Mesendoderm (in vitro differentiated cells): ENCODE results near the gene HMMR.
A peak's percentile ranks its signal among the peaks of the same experiment; 100 is the strongest.
"Not testable (repeated sequence)": the region's sequence is repeated elsewhere in the genome, so short reads cannot be mapped to it uniquely, and the experiment has no call there.

ENCODE experiments used
- DNase-seq: peaks from one replicate; pipeline ENCODE4 v3.0.0; 2013
- H2AK5ac ChIP-seq: 2 replicates; pipeline ENCODE4 v1.6.1; 2013; ENCODE audit warnings: low read length, inconsistent platforms
- H2BK120ac ChIP-seq: 2 replicates; pipeline ENCODE4 v1.6.1; 2013; ENCODE audit warnings: low read depth, mild to moderate bottlenecking, low read length, moderate library complexity, mixed read lengths
- H2BK15ac ChIP-seq: replicated peaks from 2 replicates; pipeline ENCODE4 v1.6.1; 2013; ENCODE audit warnings: low read depth, mild to moderate bottlenecking, moderate library complexity
- H2BK5ac ChIP-seq: 2 replicates; pipeline ENCODE4 v1.6.1; 2013; ENCODE audit warnings: low read length, inconsistent platforms
- H3K18ac ChIP-seq: 2 replicates; pipeline ENCODE4 v1.6.1; 2013; ENCODE audit warnings: mild to moderate bottlenecking, low read length, mixed read lengths
- H3K23ac ChIP-seq: one replicate; pipeline ENCODE4 v1.6.1; 2013; ENCODE audit warnings: low read length
- H3K27ac ChIP-seq: 2 replicates; pipeline ENCODE4 v1.5.1; 2013; ENCODE audit warnings: low read depth, mild to moderate bottlenecking, inconsistent platforms, low read length, moderate library complexity
- H3K27me3 ChIP-seq: 2 replicates; pipeline ENCODE4 v1.6.1; 2013; ENCODE audit warnings: low read length, control low read depth, mild to moderate bottlenecking, inconsistent platforms; ENCODE audit not compliant: insufficient read depth, poor library complexity
- H3K36me3 ChIP-seq: 2 replicates; pipeline ENCODE4 v1.6.1; 2013; ENCODE audit warnings: low read length, inconsistent platforms; ENCODE audit not compliant: control insufficient read depth, insufficient read depth
- H3K4ac ChIP-seq: one replicate; pipeline ENCODE4 v1.6.1; 2013; ENCODE audit warnings: low read depth, mild to moderate bottlenecking, low read length, moderate library complexity
- H3K4me1 ChIP-seq: 2 replicates; pipeline ENCODE4 v1.6.1; 2013; ENCODE audit warnings: low read depth, low read length, inconsistent platforms; ENCODE audit not compliant: control insufficient read depth
- H3K4me2 ChIP-seq: 2 replicates; pipeline ENCODE4 v1.6.1; 2013; ENCODE audit warnings: low read length
- H3K4me3 ChIP-seq: 2 replicates; pipeline ENCODE4 v1.5.1; 2013; ENCODE audit warnings: mild to moderate bottlenecking, low read length
- H3K56ac ChIP-seq: one replicate; pipeline ENCODE4 v1.6.1; 2013; ENCODE audit warnings: low read length
- H3K79me1 ChIP-seq: 2 replicates; pipeline ENCODE4 v1.6.1; 2013; ENCODE audit warnings: low read length, inconsistent platforms
- H3K79me2 ChIP-seq: 2 replicates; pipeline ENCODE4 v1.6.1; 2013; ENCODE audit warnings: mild to moderate bottlenecking, low read length; ENCODE audit not compliant: control insufficient read depth, insufficient read depth
- H3K9ac ChIP-seq: 2 replicates; pipeline ENCODE4 v1.6.1; 2013; ENCODE audit warnings: low read length, inconsistent platforms
- H4K5ac ChIP-seq: one replicate; pipeline ENCODE4 v1.6.1; 2013; ENCODE audit warnings: low read length
- H4K8ac ChIP-seq: one replicate; pipeline ENCODE4 v1.6.1; 2013; ENCODE audit warnings: low read depth, mild to moderate bottlenecking, control low read depth, low read length, moderate library complexity
- WGBS: extraction: QIAGEN DNeasy Blood & Tissue Kit; methylation state at CpG from one replicate; pipeline ENCODE4 v1.1.7; 2013; ENCODE audit warnings: low lambda C conversion rate, missing lambda C conversion rate; ENCODE audit not compliant: insufficient coverage; ENCODE audit errors: extremely low coverage; 5-methylcytosine and 5-hydroxymethylcytosine counted together

The HMMR gene

GRCh38 chr5:163451489-163451888 is 8.9 kb upstream of the HMMR start:
- Histone ChIP-seq H3K79me2 (no peaks in the 10 kb centered on the region), H3K4ac (no peak overlapping the region), H3K27ac (no peak overlapping the region), H3K36me3 (no peaks in the 10 kb centered on the region), H2BK15ac (no peak overlapping the region), H3K18ac (no peak overlapping the region), H3K4me2 (no peak overlapping the region), H3K4me1 (no peaks in the 10 kb centered on the region), H3K4me3 (no peak overlapping the region), H3K27me3 (no peaks in the 10 kb centered on the region), H3K23ac (no peak overlapping the region), H3K56ac (no peak overlapping the region), H2BK5ac (no peak overlapping the region), H4K8ac (no peak overlapping the region), H2BK120ac (no peak overlapping the region), H2AK5ac (no peak overlapping the region), H3K9ac (no peak overlapping the region), H4K5ac (no peak overlapping the region), H3K79me1 (no peaks in the 10 kb centered on the region)
- no CpG with 5 or more reads among the region's 8 CpGs for WGBS
- DNase-seq = no peak

- no peak overlapping the region for H3K23ac ChIP-seq
- H3K9ac ChIP-seq = no peak overlapping the region
- H3K56ac ChIP-seq = no peak overlapping the region
- H2BK15ac ChIP-seq = no peak overlapping the region
- H3K36me3 ChIP-seq = no peaks in the 10 kb centered on the region
- no peak overlapping the region for H3K4me3 ChIP-seq
- H3K27me3 ChIP-seq = no peaks in the 10 kb centered on the region
- no peak overlapping the region for H3K27ac ChIP-seq
- no peak overlapping the region for H4K8ac ChIP-seq
- H2BK5ac ChIP-seq = no peak overlapping the region
- no peak overlapping the region for H2BK120ac ChIP-seq
- H3K79me1 ChIP-seq = no peaks in the 10 kb centered on the region
- H3K4ac ChIP-seq = no peak overlapping the region
- peaks cover 2% of the 10 kb centered on the region for H3K79me2 ChIP-seq
- H3K4me2 ChIP-seq = no peak overlapping the region
- no peak overlapping the region for H2AK5ac ChIP-seq
- no peak overlapping the region for H4K5ac ChIP-seq
- H3K18ac ChIP-seq = no peak overlapping the region
- H3K4me1 ChIP-seq = no peaks in the 10 kb centered on the region
- WGBS = no CpG with 5 or more reads among the region's 1 CpG
- DNase-seq = no peak
Measured at GRCh38 chr5:163453705-163454104, 6.7 kb upstream of the HMMR start.

- not testable (repeated sequence) for H3K56ac ChIP-seq, H3K23ac ChIP-seq, H3K4me2 ChIP-seq, H3K18ac ChIP-seq, H3K4me3 ChIP-seq, H3K9ac ChIP-seq, H2BK15ac ChIP-seq, H4K5ac ChIP-seq, H3K27me3 ChIP-seq, H2BK5ac ChIP-seq, H3K36me3 ChIP-seq, H4K8ac ChIP-seq, H3K27ac ChIP-seq, DNase-seq, H2AK5ac ChIP-seq, H3K4me1 ChIP-seq, H2BK120ac ChIP-seq, H3K79me2 ChIP-seq, H3K4ac ChIP-seq, H3K79me1 ChIP-seq
- no CpG with 5 or more reads among the region's 17 CpGs for WGBS
Measured at GRCh38 chr5:163455406-163455805, 5.0 kb upstream of the HMMR start.

GRCh38 chr5:163456029-163456589 is 4.3 kb upstream of the HMMR start:
- WGBS = no CpG with 5 or more reads among the region's 2 CpGs
- Histone ChIP-seq H3K4me1 (no peaks in the 10 kb centered on the region), H3K27me3 (no peaks in the 10 kb centered on the region), H4K5ac (no peak overlapping the region), H3K18ac (no peak overlapping the region), H2BK120ac (no peak overlapping the region), H3K4ac (no peak overlapping the region), H2AK5ac (no peak overlapping the region), H4K8ac (no peak overlapping the region), H3K79me2 (peaks cover 5% of the 10 kb centered on the region), H3K9ac (no peak overlapping the region), H3K56ac (no peak overlapping the region), H3K36me3 (no peaks in the 10 kb centered on the region), H3K79me1 (peaks cover 2% of the 10 kb centered on the region), H3K27ac (no peak overlapping the region), H3K4me3 (no peak overlapping the region), H3K23ac (no peak overlapping the region), H3K4me2 (no peak overlapping the region), H2BK5ac (no peak overlapping the region), H2BK15ac (no peak overlapping the region)
- no peak for DNase-seq

- no peaks in the 10 kb centered on the region for H3K36me3 ChIP-seq
- WGBS = no CpG with 5 or more reads among the region's 7 CpGs
Measured at GRCh38 chr5:163456840-163457239, 3.6 kb upstream of the HMMR start.

GRCh38 chr5:163458778-163459385 is 1.6 kb upstream of the HMMR start:
- Histone ChIP-seq H2BK5ac (no peak overlapping the region), H3K79me2 (peaks cover 5% of the 10 kb centered on the region), H3K23ac (no peak overlapping the region), H3K9ac (peak overlapping the region; percentile 98), H3K18ac (no peak overlapping the region), H2BK15ac (no peak overlapping the region), H3K36me3 (no peaks in the 10 kb centered on the region), H4K5ac (no peak overlapping the region), H2AK5ac (no peak overlapping the region), H3K4me2 (peak overlapping the region; percentile 96), H3K56ac (peak overlapping the region; percentile 98), H3K4me3 (peak overlapping the region; percentile 94), H3K4ac (no peak overlapping the region), H2BK120ac (no peak overlapping the region), H3K79me1 (peaks cover 2% of the 10 kb centered on the region), H3K4me1 (no peaks in the 10 kb centered on the region), H3K27ac (peak overlapping the region; percentile 93), H3K27me3 (no peaks in the 10 kb centered on the region), H4K8ac (no peak overlapping the region)
- DNase-seq = no peak
- WGBS = no CpG with 5 or more reads among the region's 6 CpGs

More at GRCh38 chr5:163456840-163457239, 3.6 kb upstream of the HMMR start:
- H3K4me3 ChIP-seq = no peak overlapping the region
- no peak overlapping the region for H4K5ac ChIP-seq
- no peak overlapping the region for H3K18ac ChIP-seq
- DNase-seq = no peak
- H3K27me3 ChIP-seq = no peaks in the 10 kb centered on the region
- no peak overlapping the region for H3K9ac ChIP-seq
- no peak overlapping the region for H3K4ac ChIP-seq
- H2BK120ac ChIP-seq = no peak overlapping the region
- no peak overlapping the region for H3K23ac ChIP-seq
- no peak overlapping the region for H4K8ac ChIP-seq
- H3K4me2 ChIP-seq = no peak overlapping the region
- no peak overlapping the region for H3K27ac ChIP-seq
- no peak overlapping the region for H2AK5ac ChIP-seq
- no peaks in the 10 kb centered on the region for H3K4me1 ChIP-seq
- H3K79me2 ChIP-seq = peaks cover 5% of the 10 kb centered on the region
- no peak overlapping the region for H3K56ac ChIP-seq
- H2BK5ac ChIP-seq = no peak overlapping the region
- no peak overlapping the region for H2BK15ac ChIP-seq
- H3K79me1 ChIP-seq = peaks cover 2% of the 10 kb centered on the region
